GM23338 (cell line): Measurements from ENCODE around the gene VWDE. TPM values are rescaled to one million over a fixed set of nuclear protein-coding genes. Genes with fewer than 3 reads are reported as not detected.

Experiments used
- ATAC-seq: fragments of 200-7000 bp; cut with Tn5 transposase; 3 replicates; pipeline ENCODE4 v1.9.1; 2020
- DNase-seq: peaks from one replicate; pipeline ENCODE4 v3.0.0-alpha.2; 2015; ENCODE audit warnings: low spot score
- H2AFZ ChIP-seq: fragments of 200-600 bp; sonication (generic); 2 replicates; pipeline ENCODE4 v1.8.0; 2016; ENCODE audit warnings: antibody characterized with exemption, mild to moderate bottlenecking, moderate library complexity
- H3F3A ChIP-seq: fragments of 200-600 bp; sonication (generic); replicated peaks from 2 replicates; pipeline ENCODE4 v1.8.0; 2017; ENCODE audit warnings: antibody characterized with exemption, mixed run types, low read depth
- H3K27ac ChIP-seq: fragments of 200-600 bp; sonication (generic); 2 replicates; pipeline ENCODE4 v1.6.1; 2016; ENCODE audit warnings: low read depth
- H3K27me3 ChIP-seq: fragments of 200-600 bp; sonication (generic); 2 replicates; pipeline ENCODE4 v1.8.0; 2016; ENCODE audit warnings: mild to moderate bottlenecking, mixed run types, moderate library complexity; ENCODE audit not compliant: insufficient read depth
- H3K36me3 ChIP-seq: fragments of 200-600 bp; sonication (generic); 2 replicates; pipeline ENCODE4 v1.8.0; 2016; ENCODE audit warnings: mild to moderate bottlenecking; ENCODE audit not compliant: insufficient read depth
- H3K4me1 ChIP-seq: fragments of 200-600 bp; sonication (generic); 2 replicates; pipeline ENCODE4 v1.8.0; 2016; ENCODE audit warnings: mild to moderate bottlenecking, moderate library complexity; ENCODE audit not compliant: insufficient read depth
- H3K4me2 ChIP-seq: fragments of 200-600 bp; sonication (generic); 2 replicates; pipeline ENCODE4 v1.7.1; 2017; ENCODE audit warnings: mixed run types
- H3K4me3 ChIP-seq: fragments of 200-600 bp; sonication (generic); 2 replicates; pipeline ENCODE4 v1.6.1; 2016; ENCODE audit warnings: mixed run types
- H3K79me2 ChIP-seq: fragments of 200-600 bp; sonication (generic); replicated peaks from 2 replicates; pipeline ENCODE4 v1.8.0; 2017; ENCODE audit warnings: mild to moderate bottlenecking; ENCODE audit not compliant: insufficient read depth
- H3K9me2 ChIP-seq: fragments of 200-600 bp; sonication (generic); 2 replicates; pipeline ENCODE4 v1.8.0; 2017; ENCODE audit not compliant: insufficient read depth
- H4K20me1 ChIP-seq: fragments of 200-600 bp; sonication (generic); replicated peaks from 2 replicates; pipeline ENCODE4 v1.8.0; 2017; ENCODE audit warnings: mild to moderate bottlenecking; ENCODE audit not compliant: insufficient read depth
- H3K27ac Mint-ChIP-seq: 2 replicates; pipeline ENCODE4 v1.8.0; 2020; ENCODE audit warnings: inconsistent platforms, mild to moderate bottlenecking, moderate library complexity, mixed read lengths
- H3K27me3 Mint-ChIP-seq: 3 replicates; pipeline ENCODE4 v1.8.0; 2022; ENCODE audit warnings: low read depth, mild to moderate bottlenecking, moderate library complexity, mixed read lengths, inconsistent platforms; ENCODE audit not compliant: insufficient read depth, poor library complexity
- H3K36me3 Mint-ChIP-seq: 3 replicates; pipeline ENCODE4 v1.8.0; 2021; ENCODE audit warnings: low read depth, mild to moderate bottlenecking, inconsistent platforms, moderate library complexity, mixed read lengths
- H3K4me1 Mint-ChIP-seq: 3 replicates; pipeline ENCODE4 v1.8.0; 2020; ENCODE audit warnings: mild to moderate bottlenecking, inconsistent platforms, mixed read lengths
- H3K4me3 Mint-ChIP-seq: 3 replicates; pipeline ENCODE4 v1.8.0; 2021; ENCODE audit warnings: moderate library complexity, mild to moderate bottlenecking, inconsistent platforms, mixed read lengths
- H3K9me3 Mint-ChIP-seq: 3 replicates; pipeline ENCODE4 v1.8.0; 2020; ENCODE audit warnings: moderate library complexity, mild to moderate bottlenecking, inconsistent platforms, mixed read lengths
- CREB1 ChIP-seq: fragments of 250-450 bp; sonication (Bioruptor Pico); IDR thresholded peaks from 2 replicates; pipeline ENCODE4 v1.5.0; 2020; ENCODE audit warnings: low read depth, mild to moderate bottlenecking, moderate library complexity
- CTCF ChIP-seq, 2 experiments: fragments of 200-600 bp in 1 of 2; sonication (generic) in 1 of 2; conservative IDR thresholded peaks; 2 replicates each; pipeline versions ENCODE4 v1.5.1 to v1.6.1; 2016 to 2017; ENCODE audit warnings: antibody characterized with exemption in 2 of 2, low read depth in 2 of 2, mild to moderate bottlenecking in 2 of 2, moderate library complexity in 1 of 2
- EZH2 ChIP-seq: fragments of 200-600 bp; sonication (generic); IDR thresholded peaks from one replicate; pipeline ENCODE4 v1.8.0; 2017; ENCODE audit warnings: antibody characterized with exemption, mild to moderate bottlenecking, low read depth; ENCODE audit not compliant: unreplicated experiment
- EZH2phosphoT487 ChIP-seq: fragments of 200-600 bp; sonication (generic); IDR thresholded peaks from one replicate; pipeline ENCODE4 v1.8.1; 2018; ENCODE audit warnings: antibody characterized with exemption; ENCODE audit not compliant: unreplicated experiment
- JUNB ChIP-seq: IDR thresholded peaks from one replicate; pipeline ENCODE4 v1.6.1; 2016; ENCODE audit warnings: antibody characterized with exemption; ENCODE audit not compliant: unreplicated experiment
- NANOG ChIP-seq: IDR thresholded peaks from 2 replicates; pipeline ENCODE4 v1.6.1; 2016; ENCODE audit warnings: antibody characterized with exemption, borderline replicate concordance
- POLR2AphosphoS5 ChIP-seq: IDR thresholded peaks from 2 replicates; pipeline ENCODE4 v1.6.1; 2016; ENCODE audit warnings: antibody characterized with exemption, low read depth
- REST ChIP-seq: IDR thresholded peaks from one replicate; pipeline ENCODE4 v1.6.1; 2018; ENCODE audit warnings: antibody characterized with exemption; ENCODE audit not compliant: unreplicated experiment
- STAT1 ChIP-seq: IDR thresholded peaks from one replicate; pipeline ENCODE4 v1.6.1; 2016; ENCODE audit warnings: antibody characterized with exemption; ENCODE audit not compliant: unreplicated experiment
- ZNF114 ChIP-seq: fragments of 250-450 bp; sonication (Bioruptor Pico); IDR thresholded peaks from 2 replicates; pipeline ENCODE4 v1.5.0; 2020; ENCODE audit warnings: mild to moderate bottlenecking, moderate library complexity
- ZNF331 ChIP-seq: fragments of 250-450 bp; sonication (Bioruptor Pico); IDR thresholded peaks from 2 replicates; pipeline ENCODE4 v1.5.0; 2020; ENCODE audit warnings: low read depth, mild to moderate bottlenecking, moderate library complexity
- ZNF462 ChIP-seq: fragments of 250-450 bp; sonication (Bioruptor Pico); IDR thresholded peaks from 2 replicates; pipeline ENCODE4 v1.5.0; 2020; ENCODE audit warnings: mild to moderate bottlenecking, moderate library complexity
- polyA plus RNA-seq: library from polyadenylated mRNA; unstranded; fragments of >200 nt; fragmentation: Nextera tagmentation; extraction: Ambion mirVana; gene quantifications from 2 replicates; pipeline ENCODE4 v1.2.1, GENCODE V29; 2016
- total RNA-seq: library from RNA; depleted of rRNA; stranded (reverse); fragments of >200 nt; shearing (Covaris generic); gene quantifications from 2 replicates; pipeline ENCODE4 v1.2.3, GENCODE V29; 2014
- TF ChIP-seq, protein P1 (sequence below): IDR thresholded peaks from 2 replicates; pipeline ENCODE4 v1.6.1; 2016; ENCODE audit warnings: antibody characterized with exemption

VWDE gene
- total and polyA plus RNA-seq, 2 experiments from 2014 or later = 24.6 to 45.5 TPM

GRCh38 chr7:12423355-12423996 is 19.8 kb upstream of the VWDE start:
- H3K4me1 Mint-ChIP-seq = peaks cover 29% of the 10 kb centered on the region
- no peaks in the 10 kb centered on the region for H3K36me3 ChIP-seq
- peak overlapping the region; percentile 43 for H3K4me3 ChIP-seq
- peaks cover 29% of the 10 kb centered on the region for H3K4me1 ChIP-seq
- H3K9me3 Mint-ChIP-seq = peaks cover 27% of the 10 kb centered on the region
- peaks cover 2% of the 10 kb centered on the region for H3K27me3 Mint-ChIP-seq
- no peaks in the 10 kb centered on the region for H3F3A ChIP-seq
- peak; percentile 20 for DNase-seq
- peak; percentile 39 for ATAC-seq
- H3K27ac ChIP-seq = peak overlapping the region; percentile 94
- no peaks in the 10 kb centered on the region for H3K79me2 ChIP-seq
- no peak overlapping the region for H2AFZ ChIP-seq
- peak overlapping the region; percentile 98 for H3K27ac Mint-ChIP-seq
- no peaks in the 10 kb centered on the region for H4K20me1 ChIP-seq
- peak overlapping the region; percentile 70 for H3K4me2 ChIP-seq
- H3K27me3 ChIP-seq = no peaks in the 10 kb centered on the region
- no peak for TF ChIP-seq EZH2phosphoT487
- TF ChIP-seq ZNF462 = no peak
- no peak for TF ChIP-seq CREB1
- no peak for TF ChIP-seq CTCF (conservative IDR thresholded peaks at IDR 0.05; ENCODE audit: low read depth in 2 of 2)
- TF ChIP-seq ZNF331 = no peak
- no peak for TF ChIP-seq NANOG
- TF ChIP-seq ZNF114 (CRISPR knock-in tag) = no peak
- TF ChIP-seq JUNB = no peak
- TF ChIP-seq, protein P1, sequence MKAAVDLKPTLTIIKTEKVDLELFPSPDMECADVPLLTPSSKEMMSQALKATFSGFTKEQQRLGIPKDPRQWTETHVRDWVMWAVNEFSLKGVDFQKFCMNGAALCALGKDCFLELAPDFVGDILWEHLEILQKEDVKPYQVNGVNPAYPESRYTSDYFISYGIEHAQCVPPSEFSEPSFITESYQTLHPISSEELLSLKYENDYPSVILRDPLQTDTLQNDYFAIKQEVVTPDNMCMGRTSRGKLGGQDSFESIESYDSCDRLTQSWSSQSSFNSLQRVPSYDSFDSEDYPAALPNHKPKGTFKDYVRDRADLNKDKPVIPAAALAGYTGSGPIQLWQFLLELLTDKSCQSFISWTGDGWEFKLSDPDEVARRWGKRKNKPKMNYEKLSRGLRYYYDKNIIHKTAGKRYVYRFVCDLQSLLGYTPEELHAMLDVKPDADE = no peak
- TF ChIP-seq STAT1 = no peak
- no peak for TF ChIP-seq REST
- no peak for TF ChIP-seq EZH2
- TF ChIP-seq POLR2AphosphoS5 = no peak; the same call in 1 of the 2 replicates
- H3K9me2 ChIP-seq = no peaks in the 10 kb centered on the region
- H3K36me3 Mint-ChIP-seq = peaks cover 26% of the 10 kb centered on the region
- peak overlapping the region; percentile 61 for H3K4me3 Mint-ChIP-seq
